ENCODE results near the gene INPP5A. TPM values are rescaled to one million over a fixed set of nuclear protein-coding genes. Genes with fewer than 3 reads are reported as not detected.

Gene INPP5A
- total RNA-seq, 1 experiment from 2014 or later: 16.6 TPM

DNA sequence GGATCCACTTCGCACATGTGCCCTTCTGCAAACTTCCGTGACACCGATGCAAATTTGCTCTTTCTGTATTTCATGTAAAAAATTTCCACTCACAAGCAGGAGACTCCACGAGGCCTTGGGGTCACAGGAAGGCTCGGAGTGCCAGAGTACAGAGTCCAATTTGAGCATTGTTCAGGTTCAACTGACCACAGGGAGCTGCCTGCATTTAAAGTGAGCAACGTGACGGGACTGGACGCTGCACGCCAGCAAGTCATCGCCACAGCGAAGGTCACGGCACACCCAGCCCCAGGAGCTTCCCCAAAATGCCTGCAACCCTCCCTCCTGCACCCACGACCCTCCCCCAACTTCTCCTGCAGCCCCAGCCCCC lies 289.8 kb downstream of the INPP5A start:
- BruUV-seq (replicated peaks): no TSS peak
- no peak overlapping the region for H3K4me3 Mint-ChIP-seq (ENCODE audit: low read depth, unreplicated experiment)
- no peak for DNase-seq
- peaks cover 47% of the 10 kb centered on the region for H3K27me3 Mint-ChIP-seq (ENCODE audit: unreplicated experiment)
- no peaks in the 10 kb centered on the region for H3K36me3 Mint-ChIP-seq (ENCODE audit: insufficient read depth, unreplicated experiment)
- no peak overlapping the region for H3K27ac Mint-ChIP-seq (ENCODE audit: unreplicated experiment)
- TF ChIP-seq, protein P1, sequence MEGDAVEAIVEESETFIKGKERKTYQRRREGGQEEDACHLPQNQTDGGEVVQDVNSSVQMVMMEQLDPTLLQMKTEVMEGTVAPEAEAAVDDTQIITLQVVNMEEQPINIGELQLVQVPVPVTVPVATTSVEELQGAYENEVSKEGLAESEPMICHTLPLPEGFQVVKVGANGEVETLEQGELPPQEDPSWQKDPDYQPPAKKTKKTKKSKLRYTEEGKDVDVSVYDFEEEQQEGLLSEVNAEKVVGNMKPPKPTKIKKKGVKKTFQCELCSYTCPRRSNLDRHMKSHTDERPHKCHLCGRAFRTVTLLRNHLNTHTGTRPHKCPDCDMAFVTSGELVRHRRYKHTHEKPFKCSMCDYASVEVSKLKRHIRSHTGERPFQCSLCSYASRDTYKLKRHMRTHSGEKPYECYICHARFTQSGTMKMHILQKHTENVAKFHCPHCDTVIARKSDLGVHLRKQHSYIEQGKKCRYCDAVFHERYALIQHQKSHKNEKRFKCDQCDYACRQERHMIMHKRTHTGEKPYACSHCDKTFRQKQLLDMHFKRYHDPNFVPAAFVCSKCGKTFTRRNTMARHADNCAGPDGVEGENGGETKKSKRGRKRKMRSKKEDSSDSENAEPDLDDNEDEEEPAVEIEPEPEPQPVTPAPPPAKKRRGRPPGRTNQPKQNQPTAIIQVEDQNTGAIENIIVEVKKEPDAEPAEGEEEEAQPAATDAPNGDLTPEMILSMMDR (IDR thresholded peaks at IDR 0.05; ENCODE audit: unreplicated experiment): no peak
- peaks cover 5% of the 10 kb centered on the region for H3K9me3 Mint-ChIP-seq (ENCODE audit: low read depth, unreplicated experiment)
- no peaks in the 10 kb centered on the region for H3K4me1 Mint-ChIP-seq (ENCODE audit: low read depth, unreplicated experiment)
- CTCF ChIA-PET: no interaction called here
- intact Hi-C loops (cut with micrococcal nuclease; ENCODE audit: unreplicated experiment): no loop called here

DNA sequence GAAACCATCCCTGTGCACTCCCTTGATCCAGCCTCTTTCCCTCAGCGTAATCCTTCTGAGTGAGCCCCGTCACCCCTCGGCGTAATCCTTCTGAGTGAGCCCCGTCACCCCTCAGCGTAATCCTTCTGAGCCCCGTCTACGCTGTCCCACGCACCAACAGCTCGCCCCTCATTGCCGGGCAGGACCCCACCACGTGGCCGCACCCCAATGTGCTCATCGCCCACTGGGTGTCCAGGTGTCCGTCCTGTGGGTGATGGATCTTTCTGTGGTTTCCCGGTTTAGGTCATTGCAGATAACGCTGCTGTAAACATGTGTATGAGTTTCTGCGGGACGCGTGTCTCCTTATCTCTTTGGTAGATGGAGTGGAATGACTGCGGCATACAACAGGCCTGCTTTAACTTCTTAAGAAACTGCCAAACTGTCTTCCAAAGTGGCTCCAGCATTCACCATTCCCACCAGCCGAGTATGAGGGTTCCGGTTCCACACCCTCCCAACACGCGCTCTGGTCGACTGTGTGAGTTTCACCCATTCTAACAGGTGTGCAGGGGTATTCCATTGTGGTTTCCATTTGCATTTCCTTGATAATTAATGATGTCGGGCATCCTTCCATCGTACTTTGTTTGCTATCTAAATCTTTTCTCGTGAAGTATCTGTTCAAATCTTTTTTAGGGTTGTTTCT lies 290.4 kb downstream of the INPP5A start:
- no peak overlapping the region for H3K27ac Mint-ChIP-seq (ENCODE audit: unreplicated experiment)
- TF ChIP-seq, protein P1 (IDR thresholded peaks at IDR 0.05; ENCODE audit: unreplicated experiment): no peak
- no peak overlapping the region for H3K4me3 Mint-ChIP-seq (ENCODE audit: low read depth, unreplicated experiment)
- intact Hi-C loops (cut with micrococcal nuclease; ENCODE audit: unreplicated experiment): no loop called here
- no TSS peak for BruUV-seq (replicated peaks)
- peaks cover 5% of the 10 kb centered on the region for H3K9me3 Mint-ChIP-seq (ENCODE audit: low read depth, unreplicated experiment)
- CTCF ChIA-PET: no interaction called here
- H3K36me3 Mint-ChIP-seq (ENCODE audit: insufficient read depth, unreplicated experiment): no peaks in the 10 kb centered on the region
- no peaks in the 10 kb centered on the region for H3K4me1 Mint-ChIP-seq (ENCODE audit: low read depth, unreplicated experiment)
- peaks cover 52% of the 10 kb centered on the region for H3K27me3 Mint-ChIP-seq (ENCODE audit: unreplicated experiment)
- DNase-seq: no peak

DNA sequence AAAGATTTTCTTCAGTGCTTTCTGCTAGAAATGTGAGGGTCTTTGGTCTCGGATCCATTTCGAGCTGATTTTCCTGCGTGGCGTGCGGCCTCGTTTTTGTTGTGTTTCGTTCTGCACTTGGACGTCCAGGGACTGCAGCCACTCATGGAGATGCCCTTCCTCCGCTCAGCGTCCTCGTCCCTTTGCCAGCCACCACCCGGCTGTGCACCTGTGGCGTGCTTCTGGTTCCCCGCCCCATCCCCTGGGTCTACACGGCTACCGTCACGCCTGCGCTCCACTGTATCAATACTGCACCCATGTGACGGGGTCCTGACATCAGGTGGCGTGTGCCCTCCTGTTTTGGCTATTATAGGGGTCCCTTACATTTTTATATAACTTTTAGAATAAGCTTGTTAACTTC lies 291.1 kb downstream of the INPP5A start:
- no TSS peak for BruUV-seq (replicated peaks)
- Mint-ChIP-seq H3K36me3 (ENCODE audit: insufficient read depth, unreplicated experiment) (no peaks in the 10 kb centered on the region), H3K4me3 (ENCODE audit: low read depth, unreplicated experiment) (no peak overlapping the region), H3K4me1 (ENCODE audit: low read depth, unreplicated experiment) (no peaks in the 10 kb centered on the region), H3K9me3 (ENCODE audit: low read depth, unreplicated experiment) (peaks cover 5% of the 10 kb centered on the region), H3K27me3 (ENCODE audit: unreplicated experiment) (peaks cover 52% of the 10 kb centered on the region), H3K27ac (ENCODE audit: unreplicated experiment) (no peak overlapping the region)
- TF ChIP-seq, protein P1 (IDR thresholded peaks at IDR 0.05; ENCODE audit: unreplicated experiment): no peak
- no peak for DNase-seq
- intact Hi-C loops (cut with micrococcal nuclease; ENCODE audit: unreplicated experiment): no loop called here
- CTCF ChIA-PET: no interaction called here

DNA sequence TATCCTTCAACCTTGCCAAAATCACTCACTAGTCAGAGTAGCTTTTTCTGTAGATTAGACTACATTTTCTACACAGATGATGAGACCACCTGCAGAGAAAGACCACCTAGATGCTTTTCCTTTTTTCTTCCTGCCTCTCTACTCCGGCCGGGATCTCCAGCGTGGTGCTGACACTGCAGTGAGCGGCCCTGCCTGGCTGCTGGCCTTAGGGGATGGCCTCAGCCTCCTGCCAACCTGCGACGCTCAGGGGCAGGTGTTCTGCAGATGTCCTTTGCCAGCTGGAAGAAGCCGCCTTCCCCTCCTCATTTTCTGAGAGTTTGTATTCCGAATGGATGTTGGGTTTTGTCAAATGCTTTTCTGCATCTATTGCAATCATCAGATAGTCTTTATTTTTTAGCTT lies 291.8 kb downstream of the INPP5A start:
- CTCF ChIA-PET: no interaction called here
- no peaks in the 10 kb centered on the region for H3K36me3 Mint-ChIP-seq (ENCODE audit: insufficient read depth, unreplicated experiment)

More for the DNA sequence above, 291.8 kb downstream of the INPP5A start:
- TF ChIP-seq, protein P1 (IDR thresholded peaks at IDR 0.05; ENCODE audit: unreplicated experiment): no peak
- Mint-ChIP-seq H3K27me3 (ENCODE audit: unreplicated experiment) (peaks cover 52% of the 10 kb centered on the region), H3K9me3 (ENCODE audit: low read depth, unreplicated experiment) (peaks cover 5% of the 10 kb centered on the region), H3K4me3 (ENCODE audit: low read depth, unreplicated experiment) (no peak overlapping the region), H3K4me1 (ENCODE audit: low read depth, unreplicated experiment) (no peaks in the 10 kb centered on the region), H3K27ac (ENCODE audit: unreplicated experiment) (no peak overlapping the region)
- intact Hi-C loops (cut with micrococcal nuclease; ENCODE audit: unreplicated experiment): no loop called here
- DNase-seq: no peak
- BruUV-seq (replicated peaks): no TSS peak

Data from Calu3 (cell line).